ENCODE results near the gene GRK4. TPM values are rescaled to one million over a fixed set of nuclear protein-coding genes. Genes with fewer than 3 reads are reported as not detected.

Gene GRK4
- total RNA-seq, 1 experiment from 2014 or later = 2.5 TPM

DNA sequence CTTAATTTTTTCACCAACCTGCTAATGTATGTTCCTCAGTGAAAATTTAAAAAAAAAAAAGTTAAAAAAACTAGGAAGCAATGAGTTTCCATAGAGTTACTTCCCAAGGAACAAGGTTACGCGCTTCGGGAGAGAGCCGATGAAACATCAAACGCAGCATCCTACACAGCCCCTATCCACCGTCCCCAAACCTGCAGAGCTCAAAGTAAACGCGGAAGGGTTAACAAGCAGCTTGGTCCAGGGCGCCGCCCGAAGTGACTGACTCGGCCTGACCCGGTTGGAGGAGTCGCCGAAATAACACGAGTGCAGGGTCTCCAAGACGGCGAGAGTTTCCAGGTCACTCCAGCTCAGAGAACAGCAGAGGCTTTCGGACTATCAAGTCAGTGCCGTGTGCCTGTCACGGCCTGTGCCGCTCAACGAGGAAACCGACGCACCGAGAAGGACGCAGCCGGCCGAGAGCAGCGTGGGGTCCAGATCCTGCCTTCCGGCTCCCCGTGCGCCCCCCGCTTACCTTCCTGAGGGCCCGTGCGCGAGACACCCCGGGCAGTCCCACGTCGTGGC lies 677 bp upstream of the GRK4 start:
- H3K27ac ChIP-seq (ENCODE audit: low read length) = peak overlapping the region; percentile 83
- H3K27me3 ChIP-seq (ENCODE audit: control insufficient read depth, insufficient read depth, low read length) = no peaks in the 10 kb centered on the region
- BruUV-seq (replicated peaks) = no TSS peak
- ATAC-seq (peak; percentile 54), DNase-seq (ENCODE audit: low read depth, low spot score) (no peak)
- POLR2A ChIA-PET = no interaction called here
- in situ Hi-C loops (cut with HindIII; ENCODE audit: low pct_unique_long_range_greater_than_20kb, low sequenced_read_pairs) (no loop called here), intact Hi-C loops (cut with micrococcal nuclease; ENCODE audit: unreplicated experiment) (no loop called here)
- peak overlapping the region; percentile 80 to 84 for H3K4me3 ChIP-seq (ENCODE audit: low read depth in 2 of 2, low read length in 2 of 2)
- TF ChIP-seq TCF7L2 (IDR thresholded peaks at IDR 0.05; ENCODE audit: low read depth, low read length) (0 out of 2 replicates have a peak, but pooled peaks have one; percentile 57), REST (IDR thresholded peaks at IDR 0.05; ENCODE audit: insufficient read depth in 1 of 2, low read depth in 2 of 2, low read length in 1 of 2) (no peak)
- peaks cover 9% of the 10 kb centered on the region for H3K36me3 ChIP-seq (ENCODE audit: control insufficient read depth, insufficient read depth, low read length)
- CTCF ChIA-PET = no interaction called here
- H3K4me1 ChIP-seq (ENCODE audit: control insufficient read depth, insufficient read depth, low read length) = peaks cover 6% of the 10 kb centered on the region
- no peaks in the 10 kb centered on the region for H3K9me3 ChIP-seq (ENCODE audit: control insufficient read depth, insufficient read depth, low read depth, low read length)

- Histone ChIP-seq H3K4me1 (ENCODE audit: control insufficient read depth, insufficient read depth, low read length) (peaks cover 3% of the 10 kb centered on the region; the same call in 1 of the 2 replicates), H3K27ac (ENCODE audit: low read length) (0 out of 2 replicates have a peak overlapping the region, but pooled peaks have one; percentile 17), H3K27me3 (ENCODE audit: control insufficient read depth, insufficient read depth, low read length) (no peaks in the 10 kb centered on the region), H3K9me3 (ENCODE audit: control insufficient read depth, insufficient read depth, low read depth, low read length) (no peaks in the 10 kb centered on the region), H3K36me3 (ENCODE audit: control insufficient read depth, insufficient read depth, low read length) (peaks cover 9% of the 10 kb centered on the region), H3K4me3 (ENCODE audit: low read depth in 2 of 2, low read length in 2 of 2) (peak overlapping the region; percentile 80 to 84)
- ChIA-PET CTCF (interaction anchor here (0.7 kb wide), 1 partner anchor 82 kb away, joined by 3 read pairs; no protein-coding TSS in a partner anchor), POLR2A (no interaction called here)
- intact Hi-C loops (cut with micrococcal nuclease; ENCODE audit: unreplicated experiment) (no loop called here), in situ Hi-C loops (cut with HindIII; ENCODE audit: low pct_unique_long_range_greater_than_20kb, low sequenced_read_pairs) (no loop called here)
- BruUV-seq (replicated peaks) = no TSS peak
- TF ChIP-seq CTCF (IDR thresholded peaks at IDR 0.05) = no peak
- no peak for TF ChIP-seq TCF7L2 (IDR thresholded peaks at IDR 0.05; ENCODE audit: low read depth, low read length)
- TF ChIP-seq REST (IDR thresholded peaks at IDR 0.05; ENCODE audit: insufficient read depth in 1 of 2, low read depth in 2 of 2, low read length in 1 of 2) = no peak
- TF ChIP-seq SIN3A (IDR thresholded peaks at IDR 0.05; ENCODE audit: borderline replicate concordance, insufficient read depth, low read depth, low read length) = no peak
- no peak for TF ChIP-seq POLR2AphosphoS5 (IDR thresholded peaks at IDR 0.05; ENCODE audit: low read depth, low read length)
- peak; percentile 66 for ATAC-seq
- DNase-seq (ENCODE audit: low read depth, low spot score) = no peak
These were observed 648 bp downstream of the GRK4 start for GRCh38 chr4:2963966-2964471.
